ENCODE measurements around the gene IL6ST.
A peak's percentile ranks its signal among the peaks of the same experiment; 100 is the strongest.
"Not testable (repeated sequence)": the region's sequence is repeated elsewhere in the genome, so short reads cannot be mapped to it uniquely, and the experiment has no call there.

The IL6ST gene

GRCh38 chr5:55959208-55959607 is 35.6 kb downstream of the IL6ST start:
- no peak for FAIRE-seq

GRCh38 chr5:55941154-55941553 is 53.6 kb downstream of the IL6ST start:
- FAIRE-seq, result not testable (repeated sequence)

DNA sequence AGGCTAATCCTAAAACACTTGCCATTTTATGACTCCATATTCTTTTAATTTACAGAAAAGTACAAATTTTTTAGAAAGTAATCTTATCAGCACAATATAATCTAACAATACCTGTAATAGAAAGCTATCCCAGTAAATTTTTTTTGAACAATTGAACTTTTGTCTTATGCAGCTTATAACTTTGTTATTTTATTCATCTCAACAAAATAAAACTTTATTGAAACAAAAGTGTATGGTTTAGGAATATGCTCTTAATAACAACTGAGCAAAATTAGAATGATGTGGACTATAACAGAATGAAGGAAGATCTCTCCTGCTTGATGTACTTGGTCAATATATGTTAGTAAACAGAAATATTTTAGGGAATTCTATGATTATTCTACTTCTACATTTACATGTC is 57.2 kb downstream of the IL6ST start:
- FAIRE-seq, result peak; percentile 85

GRCh38 chr5:55936100-55936693 is 58.6 kb downstream of the IL6ST start:
- FAIRE-seq, result peak; percentile 92

GRCh38 chr5:55935371-55935770 is 59.4 kb downstream of the IL6ST start:
- no peak for FAIRE-seq

DNA sequence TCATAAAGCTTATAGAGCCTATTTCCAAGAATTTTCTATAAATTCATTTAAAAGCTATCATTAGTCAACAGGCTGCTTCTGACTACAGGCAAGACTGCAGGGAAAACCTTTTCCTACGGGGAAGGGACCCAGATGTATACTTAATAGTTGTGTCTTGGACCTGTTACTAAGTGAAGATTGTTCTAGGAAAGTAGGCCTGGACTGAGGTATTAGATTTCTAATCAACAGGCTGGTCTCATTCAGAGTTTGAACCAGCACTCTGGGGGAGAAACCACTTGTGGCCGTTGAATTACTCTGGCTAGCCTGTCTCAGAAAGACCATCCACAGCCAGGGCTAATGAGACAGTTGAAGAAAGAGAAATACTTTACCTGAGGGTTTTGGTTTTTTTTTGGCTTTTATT is 60.0 kb downstream of the IL6ST start:
- FAIRE-seq, result no peak

GRCh38 chr5:55934115-55934613 is 60.6 kb downstream of the IL6ST start:
- no peak for FAIRE-seq

DNA sequence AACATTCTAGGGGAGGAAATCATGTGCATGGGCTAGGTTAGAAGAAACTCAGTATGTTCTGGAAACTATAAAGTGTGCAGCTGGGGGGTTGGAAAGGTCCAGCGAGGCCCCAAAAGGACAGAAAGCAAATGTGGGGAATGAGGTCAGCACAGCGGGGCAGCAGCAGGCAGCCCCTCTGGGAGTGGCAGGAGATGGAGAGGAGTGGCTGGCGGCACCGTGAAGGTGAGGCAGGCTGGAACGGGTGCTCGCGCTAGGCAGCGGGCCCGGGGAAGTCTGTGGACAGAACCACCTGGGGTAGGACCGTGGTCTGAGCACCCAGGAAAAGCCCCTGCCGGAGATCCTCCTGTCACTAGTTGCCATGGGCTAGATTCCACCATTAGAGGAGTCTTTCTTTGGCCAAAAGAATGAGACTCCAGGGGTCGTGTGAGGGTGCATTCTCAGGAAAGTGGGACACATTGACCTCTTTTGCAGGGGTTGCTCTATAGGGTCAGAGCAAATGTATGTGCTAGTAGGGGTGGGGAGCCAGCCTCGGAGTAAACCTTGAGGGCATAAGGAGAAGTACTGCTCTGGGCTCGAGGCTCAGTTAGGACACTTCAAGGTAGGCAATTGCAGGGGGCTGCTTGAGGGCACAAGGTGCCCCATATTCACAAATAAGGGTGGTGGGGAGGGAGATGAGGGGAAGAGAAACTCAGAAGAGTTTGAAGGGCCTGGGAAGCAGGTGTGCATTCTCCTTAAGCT is 61.2 kb downstream of the IL6ST start:
- FAIRE-seq, result no peak

DNA sequence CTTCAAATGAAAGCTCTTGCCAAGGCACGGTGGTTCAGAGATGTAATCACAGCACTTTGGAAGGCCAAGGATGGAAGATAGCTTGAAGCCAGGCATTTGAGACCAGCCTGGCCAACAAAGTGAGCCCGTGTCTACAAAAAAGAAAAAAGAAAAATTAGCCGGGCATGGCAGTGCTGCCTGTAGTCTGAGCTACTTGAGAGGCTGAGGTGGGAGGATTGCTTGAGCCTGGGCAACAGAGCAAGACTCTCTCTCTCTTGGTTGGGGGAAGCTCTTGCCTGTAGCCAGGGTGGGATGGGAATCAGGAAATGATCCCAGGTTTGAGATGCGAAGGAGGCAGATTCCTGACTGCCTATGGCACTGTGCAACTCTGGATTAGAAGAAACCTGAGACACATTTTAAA is 62.1 kb downstream of the IL6ST start:
- FAIRE-seq, result no peak

GRCh38 chr5:55929020-55929799 is 65.6 kb downstream of the IL6ST start:
- no peak for FAIRE-seq

DNA sequence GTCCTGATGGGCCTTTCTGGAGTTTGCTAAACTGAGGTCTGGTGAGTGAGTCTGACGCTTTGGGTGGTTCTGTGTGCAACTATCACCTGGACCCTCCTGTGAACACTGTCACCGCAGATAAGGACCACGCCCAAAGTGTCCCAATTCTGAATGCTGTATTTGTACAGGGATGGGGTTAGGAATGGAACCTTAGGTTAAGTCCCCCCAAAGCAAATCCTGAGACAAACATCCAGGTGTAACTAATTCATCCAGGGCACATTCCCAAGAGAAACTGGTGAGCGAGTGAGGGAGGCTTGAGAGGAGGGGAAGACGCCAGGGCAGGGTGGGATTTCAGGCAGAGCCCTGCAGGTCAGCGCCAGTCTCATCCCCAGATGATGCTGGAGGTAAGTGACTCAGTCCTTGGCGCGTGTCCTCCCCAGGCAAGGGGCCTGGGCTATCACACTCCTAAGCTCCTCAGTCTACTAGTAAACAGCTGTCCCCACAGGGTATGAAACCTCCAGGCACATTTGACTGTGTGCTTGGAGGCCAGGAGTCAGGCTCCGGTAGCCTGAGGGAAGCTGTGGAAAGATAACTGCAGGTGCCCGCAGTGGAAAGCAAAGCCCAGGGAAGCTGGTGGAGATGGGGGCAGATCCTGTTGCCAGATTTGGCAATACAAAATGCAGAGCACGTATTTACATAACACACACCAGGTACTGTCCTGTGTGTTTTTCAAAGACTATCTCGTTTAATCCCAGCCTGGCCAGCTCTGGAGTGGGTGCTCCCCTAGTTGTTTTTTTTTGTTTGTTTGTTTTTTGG is 66.7 kb downstream of the IL6ST start:
- no peak for FAIRE-seq

- FAIRE-seq, result no peak
Measured at GRCh38 chr5:55926476-55926875, 68.3 kb downstream of the IL6ST start.

DNA sequence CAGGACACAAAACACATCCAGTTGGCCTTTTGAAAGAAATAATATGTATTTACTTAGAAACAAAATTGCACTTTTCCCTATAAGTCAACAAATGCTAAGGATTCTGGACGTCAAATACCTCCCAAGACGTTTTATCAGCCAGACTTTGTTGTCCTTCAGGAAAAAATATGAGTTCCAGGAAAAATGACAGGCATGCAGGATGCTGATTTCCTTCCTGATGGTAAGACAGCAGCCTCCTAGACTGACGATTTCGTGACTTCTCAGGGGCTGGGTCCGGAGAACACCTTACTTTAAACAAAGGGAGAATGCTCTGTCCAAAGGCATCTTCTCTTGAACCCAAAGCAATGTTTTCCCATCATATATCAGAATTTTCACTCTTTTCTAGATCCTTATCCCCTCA is 69.1 kb downstream of the IL6ST start:
- no peak for FAIRE-seq

DNA sequence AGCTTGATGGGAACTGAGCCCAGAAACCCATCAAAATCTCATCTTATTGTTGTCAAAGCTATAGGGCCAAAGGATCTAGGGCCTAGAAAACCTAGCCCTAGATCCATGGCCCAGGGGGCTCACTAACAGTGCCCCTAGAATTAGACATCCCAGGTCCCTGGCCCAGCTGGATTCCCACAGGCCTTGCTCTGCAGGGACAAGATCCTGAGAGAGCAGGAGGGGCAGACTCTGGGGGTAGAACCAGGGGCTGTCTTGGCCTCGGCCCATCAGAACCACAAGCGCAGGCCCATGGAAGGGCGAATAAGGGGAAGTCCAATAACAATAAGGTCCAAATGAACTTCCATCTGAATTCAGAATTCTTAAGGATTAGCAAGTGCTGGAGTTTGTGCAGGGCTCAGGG is 69.6 kb downstream of the IL6ST start:
- no peak for FAIRE-seq

- FAIRE-seq, result no peak
Measured at GRCh38 chr5:55924744-55925143, 70.0 kb downstream of the IL6ST start.

DNA sequence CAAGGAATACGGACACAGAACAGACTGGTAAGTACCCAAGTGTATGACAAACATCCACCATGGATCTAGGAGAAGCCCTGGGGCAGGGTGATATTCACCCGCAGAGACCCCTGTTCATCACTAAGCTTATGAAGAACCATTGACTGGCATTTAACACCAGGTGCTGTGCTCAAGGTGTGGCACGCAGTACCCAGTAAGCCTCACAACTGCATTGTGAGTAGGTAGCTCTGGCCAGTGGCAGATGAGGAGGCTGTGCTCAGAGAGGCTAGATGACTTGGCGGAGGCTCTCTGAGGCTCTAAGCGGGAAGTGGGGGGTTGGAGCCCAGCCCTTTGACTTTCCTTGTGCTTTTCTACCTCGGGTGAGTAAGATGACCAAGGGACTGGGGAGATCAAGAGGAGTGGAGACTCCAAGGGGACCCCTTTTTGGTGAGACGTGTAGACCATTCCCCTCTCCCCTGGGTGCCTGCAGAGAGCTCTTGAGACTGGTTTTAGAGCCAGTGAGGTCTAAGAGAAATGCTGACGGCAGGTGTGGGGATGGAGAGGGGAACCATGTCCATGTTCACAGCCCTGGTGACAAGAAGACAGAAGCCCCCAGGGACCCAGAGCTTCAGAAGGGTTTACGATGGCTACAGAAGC is 70.8 kb downstream of the IL6ST start:
- no peak for FAIRE-seq

- no peak for FAIRE-seq
Measured at GRCh38 chr5:55923177-55923771, 71.5 kb downstream of the IL6ST start.

GRCh38 chr5:55921617-55922016 is 73.1 kb downstream of the IL6ST start:
- no peak for FAIRE-seq

GRCh38 chr5:55920784-55921183 is 74.0 kb downstream of the IL6ST start:
- no peak for FAIRE-seq

GRCh38 chr5:55919625-55920024 is 75.1 kb downstream of the IL6ST start:
- FAIRE-seq, result no peak

- FAIRE-seq, result no peak
Measured at GRCh38 chr5:55918087-55919035, 76.4 kb downstream of the IL6ST start.
